Activated CD4-positive, CD25-positive, alpha-beta regulatory T cell (primary cell): ENCODE data around the gene LENEP.

Experiments
- DNase-seq, 4 experiments: peaks; one replicate each; lab custom pipeline; 2025; lab: John Stamatoyannopoulos, UW

The LENEP gene

DNA sequence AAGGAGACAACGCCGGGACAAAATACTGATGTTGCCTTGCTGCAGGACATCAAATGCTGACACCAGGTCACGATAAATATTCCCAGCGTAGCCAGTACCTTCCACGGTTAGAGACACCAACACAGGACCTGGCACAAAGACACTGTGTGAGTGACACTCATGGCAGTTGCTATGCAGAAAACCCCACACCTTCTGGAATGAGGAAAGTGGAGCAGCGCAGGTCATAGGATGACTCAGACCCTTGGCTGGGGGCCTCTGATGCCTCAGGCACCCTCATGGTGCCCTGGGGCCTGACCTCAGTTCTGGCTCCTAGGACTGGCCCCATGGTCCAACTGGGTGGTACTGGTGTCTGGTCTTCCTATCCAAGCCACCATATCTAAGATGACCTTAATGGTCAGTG, 33.2 kb downstream of the LENEP start:
- no peak for DNase-seq

GRCh38 chr1:155029513-155030242, 36.3 kb downstream of the LENEP start:
- no peak for DNase-seq

GRCh38 chr1:155030243-155030795, 36.9 kb downstream of the LENEP start:
- DNase-seq = no peak

DNA sequence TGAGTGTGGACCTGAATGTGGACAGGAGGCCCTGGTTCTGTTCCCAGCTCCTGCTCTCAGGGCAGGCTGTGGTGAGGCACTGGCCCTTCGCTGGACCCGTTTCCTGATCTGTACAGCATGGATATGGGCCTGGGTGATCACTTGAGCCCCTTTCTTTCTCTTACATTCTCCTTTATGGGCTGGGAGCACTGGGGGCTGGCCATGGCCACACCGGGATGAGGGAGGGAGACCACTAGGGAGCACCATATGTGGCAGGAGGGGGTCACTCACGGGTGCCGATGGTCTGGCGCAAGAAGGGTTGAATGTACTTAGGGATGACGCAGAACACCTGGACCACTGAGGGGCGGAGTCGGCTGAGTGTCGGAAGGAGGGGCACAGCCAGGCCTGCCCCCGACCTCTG, 37.5 kb downstream of the LENEP start:
- no peak for DNase-seq

DNA sequence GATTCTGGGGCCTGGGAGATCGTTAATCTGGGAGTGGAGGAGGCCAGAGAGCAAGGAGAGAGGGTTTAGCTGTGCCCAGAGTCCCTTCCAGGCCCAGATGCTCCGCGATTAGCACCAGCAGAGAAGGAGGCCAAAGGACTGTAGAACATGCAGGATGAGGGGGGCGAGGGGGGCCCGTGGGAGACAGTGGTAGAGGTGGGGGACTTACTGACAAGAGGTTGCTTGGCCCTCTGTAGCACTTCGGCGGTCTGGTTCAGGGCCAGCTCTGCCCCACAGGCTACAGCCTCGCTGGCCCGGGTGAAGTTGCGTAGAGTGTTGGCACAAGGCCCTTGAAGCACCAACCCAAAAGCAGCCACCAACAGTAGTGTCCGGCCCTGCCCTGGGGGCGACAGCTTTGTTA, 39.5 kb downstream of the LENEP start:
- DNase-seq = no peak

DNA sequence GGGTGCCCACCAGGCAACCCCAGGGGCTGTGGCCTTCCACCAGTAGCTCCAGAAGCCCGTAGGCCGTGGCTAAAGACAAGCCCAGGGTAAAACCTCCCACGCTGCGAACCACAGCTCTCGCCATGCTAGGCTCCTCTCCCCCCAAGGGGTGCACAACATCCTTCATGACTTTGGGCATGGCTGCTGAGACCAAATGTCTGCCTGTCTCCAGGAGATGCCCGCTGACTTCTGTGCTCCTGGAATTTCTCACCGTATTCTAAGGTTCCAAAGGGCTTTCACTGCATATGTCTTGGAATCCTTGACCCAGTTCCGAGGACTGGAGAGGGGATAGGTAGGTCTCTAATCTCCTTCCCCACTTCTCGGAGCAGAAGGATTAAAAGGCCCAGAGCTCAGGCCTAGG, 40.1 kb downstream of the LENEP start, which contains the start of the genes DCST1 and DCST2:
Gene DCST1, plus strand, starts transcription at position 301 of the 400 bp plus-strand sequence. CDS start 213 bp downstream, outside the sequence.
Gene DCST2, minus strand, starts transcription at position 258 of the 400 bp plus-strand sequence. Its CDS starts 80 bp downstream, at position 178.
- no peak for DNase-seq

- no peak for DNase-seq
These were observed 41.2 kb downstream of the LENEP start for GRCh38 chr1:155034318-155035208.

- DNase-seq = no peak
These were observed 42.5 kb downstream of the LENEP start for GRCh38 chr1:155035936-155036335.

- DNase-seq = no peak
These were observed 43.7 kb downstream of the LENEP start for GRCh38 chr1:155037043-155037442.

DNA sequence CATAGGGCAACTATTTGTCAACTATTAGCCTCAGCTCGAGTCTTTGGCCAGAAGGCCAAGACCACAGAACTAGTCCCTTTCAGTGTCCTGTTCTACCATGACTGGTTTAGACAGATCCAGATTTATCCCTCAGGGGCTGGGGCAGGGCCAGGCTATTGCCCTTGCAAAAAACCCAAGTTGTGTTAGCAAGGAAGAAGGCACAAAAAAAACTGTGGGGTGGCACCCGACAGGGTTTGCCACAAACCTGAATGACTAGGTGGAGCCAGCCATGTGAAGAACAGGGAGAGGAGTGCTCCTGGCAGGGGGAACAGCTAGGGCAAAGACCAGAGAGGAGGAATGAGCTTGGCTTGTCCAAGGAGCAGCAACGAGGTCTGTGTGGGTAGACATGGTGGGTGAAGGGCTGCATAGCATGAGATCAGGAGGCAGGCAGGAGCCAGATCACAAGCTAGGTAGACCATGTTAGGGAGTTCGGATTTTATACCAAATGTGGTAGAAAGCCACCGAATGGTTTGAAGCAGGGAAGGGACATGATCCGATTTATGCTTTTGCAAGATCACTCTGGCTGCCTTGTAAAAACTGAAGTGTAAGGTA, 44.6 kb downstream of the LENEP start:
- no peak for DNase-seq

DNA sequence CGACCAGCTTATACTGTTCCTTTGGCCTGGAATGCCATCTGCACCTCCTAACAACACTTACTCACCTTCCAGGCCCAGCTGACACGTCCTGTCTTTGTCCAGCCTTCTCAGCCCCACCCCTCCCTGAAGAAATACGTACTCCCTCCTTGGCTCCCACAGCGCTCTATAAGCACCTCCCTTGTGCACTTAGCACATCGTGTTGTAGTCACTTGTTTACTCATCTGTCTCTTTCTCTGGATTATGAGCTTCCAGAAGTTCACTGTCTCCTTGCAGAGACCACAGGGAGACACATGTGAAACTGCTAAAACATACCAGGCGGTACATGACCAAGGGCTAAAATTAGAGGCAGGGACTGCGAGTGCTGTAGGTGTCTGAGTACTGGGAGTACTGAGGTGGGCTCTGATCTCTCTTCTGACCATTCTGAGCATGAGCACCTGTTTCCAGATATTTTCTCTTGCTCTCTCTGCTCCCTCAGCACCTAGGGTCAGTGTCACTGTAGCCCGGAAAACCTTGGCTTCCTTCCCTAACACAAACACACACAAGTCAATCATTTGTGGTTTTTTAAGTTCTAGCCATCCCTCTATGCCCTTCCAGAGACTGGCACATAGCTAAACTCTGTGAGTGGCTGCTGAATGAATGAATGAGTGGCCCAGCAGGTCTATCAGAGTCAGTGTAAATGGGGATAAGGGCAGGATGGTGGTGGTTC, 45.4 kb downstream of the LENEP start:
- no peak for DNase-seq

- no peak for DNase-seq
These were observed 45.9 kb downstream of the LENEP start for GRCh38 chr1:155039308-155039669.

- DNase-seq = no peak
These were observed 47.1 kb downstream of the LENEP start for GRCh38 chr1:155040358-155041093.

DNA sequence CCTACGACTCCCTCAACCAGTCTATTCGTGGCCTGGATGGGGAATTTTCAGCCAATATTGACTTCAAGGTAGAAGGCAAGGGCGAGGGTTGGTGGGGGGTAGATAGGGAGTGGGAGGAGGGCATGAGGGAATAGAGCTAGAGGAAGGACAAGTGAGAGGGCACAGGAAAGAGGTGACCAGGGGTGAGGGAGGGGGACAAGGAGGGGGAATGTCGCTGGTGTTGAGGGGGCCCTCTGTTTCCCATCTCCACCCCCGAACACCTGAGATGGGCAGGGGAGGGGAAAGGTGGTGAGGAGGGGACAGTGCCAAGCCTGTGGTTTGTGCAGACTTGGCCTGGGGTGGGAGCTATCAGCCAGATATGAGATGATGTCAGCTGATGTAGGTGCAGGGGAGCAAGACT, 49.4 kb downstream of the LENEP start:
- no peak for DNase-seq

- no peak for DNase-seq
These were observed 49.9 kb downstream of the LENEP start for GRCh38 chr1:155043301-155043702.

DNA sequence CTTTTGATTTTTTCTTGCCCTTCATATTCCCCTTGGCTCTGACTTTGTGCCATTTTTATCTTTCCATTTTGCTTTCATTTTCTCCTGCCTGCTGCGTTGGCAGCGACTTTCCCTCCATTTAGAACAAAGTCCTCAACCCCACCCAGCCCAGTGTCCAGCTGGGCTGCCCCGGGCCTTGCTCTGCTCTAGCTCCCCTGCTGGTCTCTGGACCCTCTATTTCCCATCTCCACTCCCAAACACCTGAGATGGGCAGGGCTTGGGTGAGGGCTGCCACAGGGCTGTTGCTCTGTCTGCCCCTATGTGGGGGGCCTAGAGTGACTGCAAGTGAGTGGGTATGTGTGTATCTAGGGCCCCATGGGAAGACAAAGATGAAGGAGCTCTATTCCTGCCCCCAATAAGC, 50.4 kb downstream of the LENEP start:
- no peak for DNase-seq
